SH-SY5Y (cell line): Measurements from ENCODE around the gene MYEOV.

Source experiments
- GATA2 ChIP-seq: IDR thresholded peaks from 2 replicates; pipeline ENCODE4 v1.6.1; 2011; ENCODE audit warnings: mild to moderate bottlenecking, low read depth, low read length
- GATA3 ChIP-seq: IDR thresholded peaks from 2 replicates; pipeline ENCODE4 v1.6.1; 2011; ENCODE audit warnings: low read depth, mild to moderate bottlenecking, low read length, moderate library complexity

MYEOV gene

GRCh38 chr11:69293819-69294505, at the start of gene MYEOV:
TSS of gene MYEOV (plus strand) at chr11:69294155. CDS start at chr11:69295355, 1,200 bp downstream.
- TF ChIP-seq GATA3 (no peak), GATA2 (no peak)

GRCh38 chr11:69244266-69244665, 49.7 kb upstream of the MYEOV start:
- TF ChIP-seq GATA3 (no peak), GATA2 (no peak)

- no peak for TF ChIP-seq GATA3
- TF ChIP-seq GATA2 = no peak
Observed at GRCh38 chr11:69245041-69245440, 48.9 kb upstream of the MYEOV start.

GRCh38 chr11:69245491-69246345, 48.2 kb upstream of the MYEOV start:
- TF ChIP-seq GATA3 = no peak
- no peak for TF ChIP-seq GATA2

DNA sequence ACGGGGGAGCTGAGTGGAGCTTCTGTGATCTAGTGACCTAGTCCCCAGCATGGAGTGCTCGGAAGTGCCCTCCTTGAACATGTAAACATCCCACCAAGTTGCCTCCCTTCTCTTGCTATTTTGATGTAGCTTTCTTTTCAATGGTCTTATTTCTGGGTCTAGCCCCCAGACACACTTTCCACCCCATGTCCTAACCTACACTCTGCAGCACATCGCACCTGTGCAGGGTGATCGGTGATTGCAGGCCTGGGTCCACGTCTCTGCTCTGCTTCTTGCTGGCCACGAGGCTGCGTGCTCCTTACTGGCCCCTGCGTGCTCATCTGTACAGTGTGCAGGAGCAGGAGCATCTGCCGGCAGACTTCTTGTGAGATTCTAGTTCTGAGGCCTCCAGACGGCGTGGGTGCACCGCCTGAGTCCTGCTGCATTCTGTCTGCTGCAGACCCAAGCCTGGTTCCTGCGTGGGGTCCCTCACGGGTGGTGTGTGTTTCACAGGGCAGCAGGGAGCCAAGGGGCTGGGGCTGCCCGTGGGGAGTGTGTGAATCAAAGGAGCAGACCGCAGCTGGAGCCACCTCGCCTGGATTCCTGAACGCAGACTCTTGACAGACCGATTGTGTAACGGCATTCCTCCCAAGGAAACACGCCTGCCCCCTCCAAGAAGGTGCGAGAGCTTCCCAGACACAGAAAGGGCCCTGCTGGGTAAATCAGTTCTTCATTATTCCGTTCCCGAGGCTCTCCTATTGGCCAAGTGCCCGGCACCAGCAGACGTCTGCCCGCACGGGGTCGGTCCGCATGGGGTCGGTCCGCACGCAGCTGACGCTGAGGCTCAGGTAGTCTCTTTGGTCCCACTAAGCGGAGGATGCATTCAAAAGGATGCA, 44.4 kb upstream of the MYEOV start:
- TF ChIP-seq GATA2 (no peak), GATA3 (no peak)

GRCh38 chr11:69250186-69251056, 43.5 kb upstream of the MYEOV start:
- TF ChIP-seq GATA2 (no peak), GATA3 (no peak)

DNA sequence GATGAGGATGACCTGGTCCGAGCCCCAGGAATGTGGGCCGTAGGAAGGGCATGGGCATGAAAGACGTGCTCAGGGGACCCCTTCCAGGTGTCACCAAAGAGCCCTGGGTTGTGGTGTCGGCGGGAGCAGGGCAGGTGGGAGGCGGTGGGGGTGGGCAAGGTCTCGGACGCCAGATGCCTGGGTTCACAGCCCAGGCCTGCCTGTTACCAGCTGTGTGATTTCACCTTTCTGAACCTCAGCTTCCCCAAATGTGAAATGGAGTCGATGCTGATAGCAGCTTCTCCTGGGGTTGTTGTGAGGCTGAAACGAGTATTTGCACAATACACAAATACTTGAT, 42.9 kb upstream of the MYEOV start:
- no peak for TF ChIP-seq GATA3
- no peak for TF ChIP-seq GATA2

DNA sequence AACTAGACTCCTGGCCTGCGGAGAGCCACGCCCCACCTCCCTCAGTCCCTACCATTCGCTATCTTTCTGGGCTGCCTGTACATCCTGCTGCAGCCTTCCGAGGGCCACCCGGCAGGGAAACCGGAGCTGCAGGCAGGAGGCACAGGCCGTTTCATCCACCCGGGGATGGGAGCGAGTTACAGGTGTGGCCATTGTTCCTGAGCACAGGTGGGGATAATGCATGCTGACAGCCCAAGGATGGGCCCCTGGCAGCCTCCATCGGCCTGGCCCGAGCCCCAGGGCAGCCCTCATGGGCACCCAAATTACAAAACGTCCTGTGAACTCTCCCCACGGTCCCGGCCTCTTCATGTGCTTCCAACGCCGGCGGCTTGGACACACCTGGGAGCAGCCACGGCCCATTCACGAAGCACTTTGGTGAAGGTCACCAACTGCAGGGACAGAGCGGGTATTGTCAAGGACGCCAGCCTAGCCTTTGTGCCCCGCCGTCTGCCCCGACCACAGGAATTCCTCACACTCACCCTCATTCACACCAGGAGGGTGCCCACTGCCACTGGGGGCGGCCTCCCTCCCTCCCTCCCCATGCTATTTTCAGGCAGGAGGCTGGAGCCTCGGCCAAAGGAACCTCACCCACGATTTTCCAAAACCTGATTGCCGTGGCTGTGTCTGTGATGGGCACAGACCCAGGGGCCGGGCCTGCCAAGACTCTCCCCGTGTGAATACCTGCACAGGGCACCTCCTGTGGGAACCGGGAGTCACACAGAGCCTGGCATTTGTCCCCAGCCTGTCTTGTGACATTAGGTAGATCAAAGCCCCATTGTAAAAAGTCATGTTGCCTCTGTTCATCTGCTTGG, 42.1 kb upstream of the MYEOV start:
- TF ChIP-seq GATA2 (no peak), GATA3 (no peak)

DNA sequence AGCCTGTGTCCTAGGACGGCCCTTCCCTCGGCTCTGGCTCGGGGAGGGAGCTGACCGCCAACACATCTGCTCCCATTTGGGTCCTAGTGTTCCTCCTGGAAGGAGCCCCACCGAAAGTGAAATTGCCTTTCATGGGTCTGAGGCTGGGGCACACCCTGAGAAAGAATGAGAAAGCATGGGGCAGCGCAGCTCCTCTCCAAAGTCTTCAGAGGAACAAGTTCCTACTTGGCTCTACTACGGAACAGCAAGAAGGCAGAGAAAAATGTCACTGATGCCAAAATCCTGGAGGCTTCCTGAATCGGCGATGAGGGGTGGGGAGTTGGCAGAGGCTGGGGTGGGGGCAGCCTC, 41.5 kb upstream of the MYEOV start:
- no peak for TF ChIP-seq GATA3
- no peak for TF ChIP-seq GATA2

- TF ChIP-seq GATA2 = no peak
- no peak for TF ChIP-seq GATA3
Observed at GRCh38 chr11:69253028-69253427, 40.9 kb upstream of the MYEOV start.

DNA sequence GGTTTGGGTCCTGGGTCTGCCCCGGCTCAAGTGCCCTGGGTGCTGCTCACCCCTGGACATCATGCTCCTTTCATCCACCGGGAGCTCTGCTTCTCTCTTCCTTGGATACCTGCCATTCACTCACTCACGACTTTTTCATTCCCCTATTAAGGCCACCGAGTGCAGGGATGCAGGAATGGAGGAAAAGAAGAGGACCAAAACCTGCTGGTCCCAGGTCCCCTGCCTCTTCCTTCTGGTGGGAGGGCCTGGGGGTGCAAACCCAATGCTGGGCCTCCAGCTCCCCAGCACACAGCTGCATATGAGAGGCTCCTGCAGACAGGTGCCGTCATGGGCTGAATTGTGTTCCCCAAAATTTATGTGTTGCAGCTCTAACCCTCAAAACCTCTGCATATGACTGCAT, 36.8 kb upstream of the MYEOV start:
- TF ChIP-seq GATA3 (no peak), GATA2 (no peak)

DNA sequence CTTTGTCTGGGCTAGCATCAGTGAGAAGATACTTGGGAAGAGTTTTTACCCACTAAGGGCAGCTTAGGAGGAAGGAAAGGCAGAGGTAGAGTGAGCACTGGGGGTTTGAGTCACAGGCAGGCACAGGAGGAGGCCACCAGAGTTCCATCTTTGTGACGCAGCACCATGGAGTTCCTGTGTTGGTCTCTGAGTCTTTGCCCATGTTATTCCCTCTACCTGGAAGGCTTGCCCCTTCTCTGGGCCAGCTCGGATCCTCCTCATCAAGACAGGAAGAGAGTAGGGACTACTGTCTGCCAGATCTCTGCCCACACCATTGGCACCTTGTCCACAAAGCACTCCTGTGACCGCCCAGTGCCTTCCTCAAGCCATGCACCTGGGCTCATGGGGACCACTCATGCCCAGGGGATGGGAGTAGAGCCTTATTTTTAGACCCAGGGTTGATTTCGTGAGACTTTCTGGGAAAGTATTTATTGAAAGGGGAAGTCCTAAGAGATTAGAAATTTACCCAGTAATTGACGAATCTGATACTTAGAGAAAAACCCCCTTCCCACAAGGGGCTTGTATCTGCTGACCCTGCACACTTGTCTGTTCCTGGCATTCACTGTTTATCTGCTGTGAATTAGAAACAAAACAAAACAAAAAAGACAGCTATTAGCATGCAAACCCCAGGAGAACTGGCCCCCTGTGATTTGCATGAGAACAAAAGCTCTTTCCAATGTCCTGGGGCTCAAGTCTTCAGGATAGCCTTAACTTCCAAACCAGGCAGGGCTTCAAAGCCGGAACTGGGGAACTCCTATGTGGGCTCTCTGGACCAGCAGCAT, 35.9 kb upstream of the MYEOV start:
- no peak for TF ChIP-seq GATA2
